ENCODE measurements around the gene ST6GALNAC2.

Gene ST6GALNAC2

GRCh38 chr17:76599694-76600460, 14.2 kb upstream of the ST6GALNAC2 start:
- no peak for DNase-seq (ENCODE audit: low read depth)

GRCh38 chr17:76598004-76598439, 12.4 kb upstream of the ST6GALNAC2 start:
- DNase-seq (ENCODE audit: low read depth), result no peak

GRCh38 chr17:76597156-76598003, 11.7 kb upstream of the ST6GALNAC2 start:
- no peak for DNase-seq (ENCODE audit: low read depth)

DNA sequence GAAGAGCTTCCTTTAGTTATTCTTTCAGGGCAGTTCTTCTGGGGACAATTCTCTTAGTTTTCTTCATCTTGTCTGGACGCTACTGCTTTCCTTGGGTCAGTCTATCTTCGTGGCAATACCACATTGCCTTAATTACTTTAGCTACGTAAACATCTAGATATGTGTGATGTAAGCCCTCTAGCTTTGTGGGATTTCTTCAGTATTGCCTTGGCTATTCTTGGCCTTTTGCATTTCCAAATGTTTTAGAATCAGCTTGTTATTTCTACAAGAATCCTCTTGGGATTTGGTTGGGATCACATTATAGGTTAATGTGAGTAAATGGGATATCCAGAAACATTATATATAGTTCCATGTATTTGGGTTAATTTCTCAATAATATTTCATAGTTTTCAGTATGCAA, 9.0 kb upstream of the ST6GALNAC2 start:
- no peak for DNase-seq (ENCODE audit: low read depth)

DNA sequence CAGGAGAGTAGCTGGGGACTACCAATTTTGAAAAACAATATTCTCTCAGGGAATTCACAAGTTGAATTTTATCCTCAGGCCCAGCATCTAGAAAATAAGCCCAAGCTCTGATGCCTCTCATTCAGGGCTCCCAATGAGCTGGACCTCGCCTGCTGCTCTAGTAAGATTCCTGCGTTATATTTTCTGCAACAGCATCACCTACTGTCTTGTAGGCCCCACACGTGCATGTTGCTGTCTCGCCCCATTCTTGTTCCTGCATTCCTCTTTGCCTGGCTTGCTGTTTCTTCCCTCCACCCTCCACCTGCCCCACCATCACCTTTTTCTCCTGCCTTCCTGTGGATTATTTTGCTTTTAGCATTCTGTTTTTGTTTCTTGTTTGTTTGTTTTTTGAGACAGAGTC, 8.3 kb upstream of the ST6GALNAC2 start:
- no peak for DNase-seq (ENCODE audit: low read depth)

- no peak for DNase-seq (ENCODE audit: low read depth)
Measured at GRCh38 chr17:76593384-76593826, 7.7 kb upstream of the ST6GALNAC2 start.

- no peak for DNase-seq (ENCODE audit: low read depth)
Measured at GRCh38 chr17:76588182-76588581, 2.5 kb upstream of the ST6GALNAC2 start.

GRCh38 chr17:76586741-76587487, 1.3 kb upstream of the ST6GALNAC2 start:
- no peak for DNase-seq (ENCODE audit: low read depth)

GRCh38 chr17:76585033-76585648, 519 bp downstream of the ST6GALNAC2 start:
- DNase-seq (ENCODE audit: low read depth), result no peak

GRCh38 chr17:76584427-76585032, 1.1 kb downstream of the ST6GALNAC2 start:
- DNase-seq (ENCODE audit: low read depth), result no peak

DNA sequence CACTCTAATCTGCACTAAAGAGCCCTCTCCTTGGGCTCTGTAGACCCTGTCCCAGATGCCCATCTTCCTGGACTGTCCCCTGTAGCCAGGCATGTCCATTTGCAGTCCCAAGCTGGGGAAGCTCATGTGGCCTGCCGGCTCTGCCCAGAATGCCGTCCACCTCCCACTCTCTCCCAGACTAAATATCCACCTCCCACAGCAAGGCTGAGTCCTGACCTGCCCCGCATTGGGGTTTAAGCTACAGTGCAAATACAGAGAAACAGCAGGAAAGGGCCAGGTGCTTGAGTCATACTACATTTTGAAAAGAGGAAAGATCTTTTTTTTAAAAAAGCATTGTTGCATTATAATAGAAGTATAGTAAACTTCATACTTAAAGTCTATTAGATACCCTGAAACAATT, 3.0 kb downstream of the ST6GALNAC2 start:
- DNase-seq (ENCODE audit: low read depth), result no peak

DNA sequence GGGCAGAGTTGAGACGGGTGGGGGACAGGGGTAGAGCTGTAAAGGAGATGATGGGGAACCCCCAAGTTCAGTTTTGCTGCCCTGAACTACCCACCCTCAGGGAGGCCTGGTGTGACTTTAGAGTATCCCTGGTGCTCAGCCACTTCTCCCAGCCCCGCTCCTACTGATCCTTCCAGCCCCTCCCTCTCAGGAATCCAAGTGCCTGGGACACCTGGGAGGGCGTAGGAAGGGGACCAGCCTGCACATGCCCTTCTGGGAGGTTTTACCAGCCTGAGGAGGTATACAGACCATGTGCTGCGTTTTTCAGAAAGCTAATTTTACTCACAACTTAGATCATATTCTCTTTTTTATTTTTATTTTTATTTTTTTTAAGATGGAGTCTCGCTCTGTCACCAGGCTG, 4.1 kb downstream of the ST6GALNAC2 start:
- no peak for DNase-seq (ENCODE audit: low read depth)

GRCh38 chr17:76579281-76579680, 6.4 kb downstream of the ST6GALNAC2 start:
- no peak for DNase-seq (ENCODE audit: low read depth)

DNA sequence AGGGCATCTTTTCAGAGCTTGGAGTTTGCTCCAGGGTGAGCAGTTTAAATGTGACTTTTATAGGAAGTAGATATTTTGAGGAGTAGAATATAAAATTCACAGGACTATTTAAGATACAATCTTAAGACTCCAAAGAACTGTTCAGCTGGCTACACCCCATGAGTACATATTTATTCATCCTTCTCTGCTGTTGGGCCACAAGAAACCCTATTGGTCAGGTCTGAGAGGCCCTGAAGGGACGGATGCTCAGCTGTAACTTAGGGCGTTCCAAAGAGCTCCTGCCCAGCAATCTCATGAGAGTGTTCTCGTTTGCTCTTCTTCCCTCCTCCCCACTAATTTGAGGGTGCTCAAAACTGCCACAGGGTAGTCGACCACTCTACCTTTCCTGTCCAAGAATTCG, 7.3 kb downstream of the ST6GALNAC2 start:
- DNase-seq (ENCODE audit: low read depth), result no peak

DNA sequence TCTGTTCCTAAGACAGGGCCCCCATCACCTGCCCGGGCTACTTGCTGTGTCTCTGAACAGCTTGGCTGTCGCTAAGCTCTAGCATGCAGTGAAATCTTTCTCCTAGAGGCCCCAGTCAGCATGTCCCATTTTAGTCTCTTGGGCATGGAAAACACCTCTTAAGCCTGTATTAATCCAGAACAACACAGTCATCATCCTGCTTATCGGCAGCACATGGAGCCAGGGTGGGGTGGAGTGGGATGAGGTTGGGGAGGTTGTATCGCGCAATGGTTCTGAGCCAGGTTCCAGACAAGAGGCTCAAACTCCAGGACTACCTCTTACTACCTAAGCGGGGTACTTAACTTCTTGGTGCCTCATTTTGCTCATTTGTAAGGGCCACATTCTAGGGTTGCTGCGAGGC, 7.8 kb downstream of the ST6GALNAC2 start:
- no peak for DNase-seq (ENCODE audit: low read depth)

DNA sequence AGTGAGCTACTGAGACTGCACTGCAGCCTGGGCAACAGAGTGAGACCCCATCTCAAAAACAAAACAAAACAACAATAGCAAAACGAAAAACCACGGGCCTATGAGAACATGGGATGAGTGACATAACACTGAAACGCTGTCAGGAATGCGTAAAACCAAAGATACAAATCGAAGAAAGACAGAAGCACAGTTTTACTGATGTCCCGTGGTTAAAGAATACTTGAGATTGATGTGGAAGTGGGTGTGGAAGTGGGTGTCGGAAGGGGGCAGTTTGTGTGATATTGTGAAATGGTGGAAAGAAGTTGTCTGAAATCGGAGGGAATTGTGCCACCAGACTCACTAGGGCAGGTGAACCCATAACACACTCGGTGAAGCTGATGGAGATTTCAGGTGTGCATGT, 9.5 kb downstream of the ST6GALNAC2 start:
- DNase-seq (ENCODE audit: low read depth), result no peak

DNA sequence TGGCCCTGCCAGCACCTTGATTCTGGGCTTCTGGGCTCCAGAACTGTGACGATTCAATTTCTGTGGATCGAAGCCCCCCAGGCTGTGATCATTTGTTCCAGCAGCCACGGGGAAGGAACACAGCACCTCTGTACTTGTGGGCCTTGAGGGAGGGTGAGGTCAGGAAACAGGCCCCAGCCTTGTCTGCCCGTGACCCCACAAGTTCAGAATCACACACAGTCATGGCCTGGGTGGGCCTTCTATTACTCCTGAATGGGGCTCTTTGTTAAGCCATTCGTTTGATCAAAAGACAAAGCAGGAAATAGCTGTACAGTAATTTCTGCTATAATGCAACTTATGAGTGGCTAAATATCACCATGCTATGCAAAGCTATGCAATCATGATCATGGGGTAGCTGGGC, 10.1 kb downstream of the ST6GALNAC2 start:
- DNase-seq (ENCODE audit: low read depth), result no peak

- no peak for DNase-seq (ENCODE audit: low read depth)
Measured at GRCh38 chr17:76574166-76574565, 11.5 kb downstream of the ST6GALNAC2 start.

GRCh38 chr17:76573096-76573495, 12.6 kb downstream of the ST6GALNAC2 start:
- no peak for DNase-seq (ENCODE audit: low read depth)

GRCh38 chr17:76572201-76572910, 13.3 kb downstream of the ST6GALNAC2 start:
- DNase-seq (ENCODE audit: low read depth), result no peak

DNA sequence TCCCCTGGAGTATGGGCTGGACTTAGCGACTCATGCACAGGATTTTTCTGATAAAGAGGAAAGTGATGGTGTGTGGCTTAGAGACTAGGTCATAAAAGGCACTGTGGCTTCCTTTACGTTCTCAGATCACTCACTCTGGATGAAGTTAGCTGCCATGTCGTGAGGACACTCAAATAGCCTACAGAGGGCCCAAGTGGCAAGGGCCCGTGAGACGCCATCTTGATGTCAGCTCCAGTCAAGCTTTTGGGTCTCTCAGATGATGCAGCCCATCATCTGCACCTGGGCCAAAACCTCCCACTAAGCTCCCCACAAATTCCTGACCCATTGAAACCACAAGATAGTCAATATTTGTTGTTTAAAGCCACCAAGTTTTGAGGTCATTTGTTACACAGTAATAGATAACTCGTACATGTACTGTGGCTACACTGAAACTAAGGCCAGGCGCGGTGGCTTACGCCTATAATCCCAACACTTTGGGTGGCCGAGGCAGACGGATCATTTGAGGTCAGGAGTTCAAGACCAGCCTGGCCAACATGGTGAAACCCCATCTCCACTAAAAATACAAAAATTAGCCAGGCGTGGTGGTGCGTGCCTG, 14.7 kb downstream of the ST6GALNAC2 start:
- no peak for DNase-seq (ENCODE audit: low read depth)
